ENCODE measurements around the gene INTS6.

DNA sequence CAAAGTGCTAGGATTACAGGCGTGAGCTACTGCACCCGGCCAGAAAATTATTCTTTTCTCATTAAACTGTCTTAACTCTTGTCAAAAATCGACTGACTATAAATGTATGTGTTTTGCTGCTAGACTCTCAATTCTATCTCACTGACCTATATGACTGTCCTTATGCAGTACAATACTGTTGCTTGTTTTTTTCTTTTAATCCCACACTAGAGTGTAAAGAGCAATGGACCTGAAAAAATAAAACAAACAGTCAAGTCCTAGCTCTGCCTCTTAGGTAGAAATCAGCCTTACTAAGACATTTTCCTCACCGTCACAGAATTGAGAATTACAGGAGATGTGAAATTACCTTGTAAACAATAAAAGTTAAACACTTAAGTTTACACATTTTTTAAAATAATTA is 35.1 kb downstream of the INTS6 start:
- no peak for TF ChIP-seq FOXM1 (IDR thresholded peaks at IDR 0.05; ENCODE audit: borderline replicate concordance)
- TF ChIP-seq ELF4 (IDR thresholded peaks at IDR 0.05): no peak
- TF ChIP-seq CTBP1 (IDR thresholded peaks at IDR 0.05; ENCODE audit: borderline replicate concordance): no peak
- no peak for TF ChIP-seq SP1 (IDR thresholded peaks at IDR 0.05)
- TF ChIP-seq BHLHE40 (IDR thresholded peaks at IDR 0.05; ENCODE audit: borderline replicate concordance): no peak
- no peak for TF ChIP-seq ARNT (IDR thresholded peaks at IDR 0.05)
- no peak for TF ChIP-seq L3MBTL2 (conservative IDR thresholded peaks at IDR 0.05)
- TF ChIP-seq FOXK2 (IDR thresholded peaks at IDR 0.05): no peak
- TF ChIP-seq HDGF (IDR thresholded peaks at IDR 0.05; ENCODE audit: borderline replicate concordance): no peak
- TF ChIP-seq TARDBP (IDR thresholded peaks at IDR 0.05): no peak
- no peak for TF ChIP-seq SUZ12 (IDR thresholded peaks at IDR 0.05)
- no peak for TF ChIP-seq FOXA1 (IDR thresholded peaks at IDR 0.05)

All from HEK293T (cell line).